ENCODE data around the gene WHRN. TPM values are rescaled to one million over a fixed set of nuclear protein-coding genes. Genes with fewer than 3 reads are reported as not detected.
A peak's percentile ranks its signal among the peaks of the same experiment; 100 is the strongest.

The WHRN gene
- total and polyA plus RNA-seq, 9 of the 15 experiments (the other 6 are each of a cell fraction or from before 2014, with no cell fraction given) = 0.31 to 14.1 (median 3.0) TPM

DNA sequence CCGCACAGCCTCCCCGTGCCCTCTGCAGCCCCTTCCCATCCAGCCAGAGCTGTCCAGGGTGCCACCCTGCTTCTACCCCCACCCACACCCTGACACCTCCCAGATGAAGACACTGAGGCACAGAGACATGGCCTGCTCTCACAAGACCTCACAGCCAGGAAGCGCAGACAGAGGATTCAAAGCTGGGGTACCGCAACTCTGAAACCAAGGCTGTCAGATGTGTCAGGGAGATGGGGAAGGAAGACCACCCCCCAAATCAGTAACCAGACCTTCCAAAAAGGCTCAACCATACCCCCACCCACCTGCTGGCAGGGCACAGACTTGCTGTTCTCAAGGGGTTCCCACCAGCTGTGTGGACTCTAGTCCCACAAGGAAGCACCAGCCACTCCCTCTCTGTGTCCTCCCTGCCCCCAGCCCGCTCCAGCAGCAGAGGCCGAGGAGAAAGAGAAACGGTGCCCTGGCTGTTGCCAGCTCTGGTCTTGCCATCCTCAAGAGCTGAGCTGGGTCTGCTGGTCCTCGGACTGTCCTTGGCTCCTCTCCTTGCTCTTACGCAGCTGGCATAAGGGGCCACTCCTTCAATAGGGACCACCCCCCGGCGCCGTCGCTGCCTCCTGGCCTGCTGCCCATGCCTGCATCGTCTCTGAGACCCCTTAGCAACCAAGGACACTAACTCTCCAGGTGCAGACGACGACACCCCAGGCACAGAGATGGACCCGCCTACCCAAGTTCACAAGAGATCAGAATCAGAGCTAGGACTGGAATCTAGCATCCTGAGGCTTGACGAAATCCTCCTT, 118.2 kb downstream of the WHRN start:
- ATAC-seq (no peak), DNase-seq (ENCODE audit: extremely low read depth in 1 of 4, low spot score in 3 of 4) (no peak), FAIRE-seq (no peak)
- H2AFZ ChIP-seq (ENCODE audit: low read depth, low read length) = no peak overlapping the region
- H4K20me1 ChIP-seq (replicated peaks; ENCODE audit: control insufficient read depth, insufficient read depth, low read length) = peaks cover 33% of the 10 kb centered on the region
- no peaks in the 10 kb centered on the region for H3K9me3 ChIP-seq (replicated peaks; ENCODE audit: control insufficient read depth, insufficient read depth, low read depth, low read length)
- no peaks in the 10 kb centered on the region for H3K36me3 ChIP-seq (ENCODE audit: control insufficient read depth, insufficient read depth, low read length)
- WGBS (ENCODE audit: insufficient coverage, low coverage, missing lambda C conversion rate) = 67% methylated on average over 18 of the region's 18 CpGs
- TF ChIP-seq, protein P1, sequence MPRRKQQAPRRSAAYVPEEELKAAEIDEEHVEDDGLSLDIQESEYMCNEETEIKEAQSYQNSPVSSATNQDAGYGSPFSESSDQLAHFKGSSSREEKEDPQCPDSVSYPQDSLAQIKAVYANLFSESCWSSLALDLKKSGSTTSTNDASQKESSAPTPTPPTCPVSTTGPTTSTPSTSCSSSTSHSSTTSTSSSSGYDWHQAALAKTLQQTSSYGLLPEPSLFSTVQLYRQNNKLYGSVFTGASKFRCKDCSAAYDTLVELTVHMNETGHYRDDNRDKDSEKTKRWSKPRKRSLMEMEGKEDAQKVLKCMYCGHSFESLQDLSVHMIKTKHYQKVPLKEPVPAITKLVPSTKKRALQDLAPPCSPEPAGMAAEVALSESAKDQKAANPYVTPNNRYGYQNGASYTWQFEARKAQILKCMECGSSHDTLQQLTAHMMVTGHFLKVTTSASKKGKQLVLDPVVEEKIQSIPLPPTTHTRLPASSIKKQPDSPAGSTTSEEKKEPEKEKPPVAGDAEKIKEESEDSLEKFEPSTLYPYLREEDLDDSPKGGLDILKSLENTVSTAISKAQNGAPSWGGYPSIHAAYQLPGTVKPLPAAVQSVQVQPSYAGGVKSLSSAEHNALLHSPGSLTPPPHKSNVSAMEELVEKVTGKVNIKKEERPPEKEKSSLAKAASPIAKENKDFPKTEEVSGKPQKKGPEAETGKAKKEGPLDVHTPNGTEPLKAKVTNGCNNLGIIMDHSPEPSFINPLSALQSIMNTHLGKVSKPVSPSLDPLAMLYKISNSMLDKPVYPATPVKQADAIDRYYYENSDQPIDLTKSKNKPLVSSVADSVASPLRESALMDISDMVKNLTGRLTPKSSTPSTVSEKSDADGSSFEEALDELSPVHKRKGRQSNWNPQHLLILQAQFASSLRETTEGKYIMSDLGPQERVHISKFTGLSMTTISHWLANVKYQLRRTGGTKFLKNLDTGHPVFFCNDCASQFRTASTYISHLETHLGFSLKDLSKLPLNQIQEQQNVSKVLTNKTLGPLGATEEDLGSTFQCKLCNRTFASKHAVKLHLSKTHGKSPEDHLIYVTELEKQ (CRISPR knock-in tag; IDR thresholded peaks at IDR 0.05) = no peak
- TF ChIP-seq, protein P2, sequence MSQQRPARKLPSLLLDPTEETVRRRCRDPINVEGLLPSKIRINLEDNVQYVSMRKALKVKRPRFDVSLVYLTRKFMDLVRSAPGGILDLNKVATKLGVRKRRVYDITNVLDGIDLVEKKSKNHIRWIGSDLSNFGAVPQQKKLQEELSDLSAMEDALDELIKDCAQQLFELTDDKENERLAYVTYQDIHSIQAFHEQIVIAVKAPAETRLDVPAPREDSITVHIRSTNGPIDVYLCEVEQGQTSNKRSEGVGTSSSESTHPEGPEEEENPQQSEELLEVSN (IDR thresholded peaks at IDR 0.05; ENCODE audit: borderline replicate concordance in 1 of 2, extremely low read depth in 1 of 2, insufficient read depth in 1 of 2, insufficient read length in 1 of 2, low read depth in 1 of 2, low read length in 1 of 2, poor library complexity in 1 of 2, severe bottlenecking in 1 of 2) = no peak
- TF ChIP-seq ZNF253 (CRISPR knock-in tag; conservative IDR thresholded peaks at IDR 0.05) = no peak
- no peak for TF ChIP-seq ZKSCAN3 (CRISPR knock-in tag; IDR thresholded peaks at IDR 0.05)
- peak; percentile 48 for TF ChIP-seq POLR2G (IDR thresholded peaks at IDR 0.05; ENCODE audit: low read depth, low read length)
- peak; percentile 61 for TF ChIP-seq RBFOX2 (IDR thresholded peaks at IDR 0.05; ENCODE audit: low read depth, low read length)
- no peak for TF ChIP-seq POLR2H (tag; IDR thresholded peaks at IDR 0.05; ENCODE audit: low read depth)
- peak overlapping the region in 1 of 2 experiments; percentile 32; a peak in 1 of 4 replicates for H3K9ac ChIP-seq (ENCODE audit: insufficient read depth in 1 of 2, low read depth in 2 of 2, low read length in 2 of 2)
- BruUV-seq (replicated peaks) = no TSS peak
- no peaks in the 10 kb centered on the region for H3K27me3 ChIP-seq (ENCODE audit: control insufficient read depth in 2 of 2, insufficient read depth in 2 of 2, low read length in 2 of 2)
- POLR2A ChIA-PET = interaction anchor here (0.6 to 5.1 kb wide), 6 partner anchors 9 to 42 kb away, joined by 3 to 30 read pairs (median 4); no protein-coding TSS in a partner anchor
- in situ Hi-C loops (cut with MboI) = no loop called here
- H3K4me1 ChIP-seq (replicated peaks in 1 of 2; ENCODE audit: control insufficient read depth in 2 of 2, insufficient read depth in 2 of 2, low read length in 2 of 2) = peaks cover 0 to 9% of the 10 kb centered on the region in 2 experiments; a peak in 3 of 5 replicates
- CTCF ChIA-PET (ENCODE audit: low intra/inter-chr PET ratio) = no interaction called here
- intact Hi-C loops (cut with micrococcal nuclease) = no loop called here
- H3K27ac ChIP-seq (ENCODE audit: extremely low read depth, low read depth, low read length) = no peak overlapping the region
- H3K4me3 ChIP-seq = no peak overlapping the region
- no peaks in the 10 kb centered on the region for H3K9me1 ChIP-seq (ENCODE audit: control insufficient read depth, insufficient read depth, low read length)
- no peak overlapping the region for H3K4me2 ChIP-seq (ENCODE audit: insufficient read depth, low read length)
- H3K79me2 ChIP-seq (ENCODE audit: control insufficient read depth, insufficient read depth, low read length) = no peaks in the 10 kb centered on the region

Measured in K562 (cell line).